Measurements from ENCODE around the gene MVB12B. TPM values are rescaled to one million over a fixed set of nuclear protein-coding genes. Genes with fewer than 3 reads are reported as not detected.

MVB12B gene
- polyA plus RNA-seq, 1 experiment: 4.4 TPM

- H3K9me3 ChIP-seq (ENCODE audit: control insufficient read depth, insufficient read depth, low read length): no peaks in the 10 kb centered on the region
- peaks cover 77% of the 10 kb centered on the region for H3K27me3 ChIP-seq (ENCODE audit: control insufficient read depth, insufficient read depth, low read length)
- no peak overlapping the region for H3K4me3 ChIP-seq (ENCODE audit: low read depth, low read length)
- POLR2A ChIA-PET: no interaction called here
- H3K27ac ChIP-seq (ENCODE audit: low read depth, low read length): no peak overlapping the region
- no peak for TF ChIP-seq CTCF (IDR thresholded peaks at IDR 0.05; ENCODE audit: low read depth, low read length)
- CTCF ChIA-PET: interaction anchor here (1.0 kb wide), 1 partner anchor 27 kb away, joined by 3 read pairs; no protein-coding TSS in a partner anchor
- DNase-seq (ENCODE audit: low read depth, low spot score): no peak
These were observed 200.6 kb downstream of the MVB12B start for GRCh38 chr9:126527109-126527825.

GRCh38 chr9:126528111-126528510 lies 201.5 kb downstream of the MVB12B start:
- no peak for DNase-seq (ENCODE audit: low read depth, low spot score)

GRCh38 chr9:126528915-126529314 lies 202.3 kb downstream of the MVB12B start:
- CTCF ChIA-PET: no interaction called here
- DNase-seq (ENCODE audit: low read depth, low spot score): no peak
- no peak for TF ChIP-seq CTCF (IDR thresholded peaks at IDR 0.05; ENCODE audit: low read depth, low read length)
- POLR2A ChIA-PET: no interaction called here
- H3K4me3 ChIP-seq (ENCODE audit: low read depth, low read length): no peak overlapping the region
- no peaks in the 10 kb centered on the region; the same call in 1 of the 2 replicates for H3K9me3 ChIP-seq (ENCODE audit: control insufficient read depth, insufficient read depth, low read length)
- no peak overlapping the region for H3K27ac ChIP-seq (ENCODE audit: low read depth, low read length)
- peaks cover 80% of the 10 kb centered on the region for H3K27me3 ChIP-seq (ENCODE audit: control insufficient read depth, insufficient read depth, low read length)

More at GRCh38 chr9:126528111-126528510, 201.5 kb downstream of the MVB12B start:
- ChIA-PET POLR2A (no interaction called here), CTCF (no interaction called here)
- Histone ChIP-seq H3K4me3 (ENCODE audit: low read depth, low read length) (no peak overlapping the region), H3K9me3 (ENCODE audit: control insufficient read depth, insufficient read depth, low read length) (no peaks in the 10 kb centered on the region), H3K27ac (ENCODE audit: low read depth, low read length) (no peak overlapping the region), H3K27me3 (ENCODE audit: control insufficient read depth, insufficient read depth, low read length) (peaks cover 76% of the 10 kb centered on the region)
- no peak for TF ChIP-seq CTCF (IDR thresholded peaks at IDR 0.05; ENCODE audit: low read depth, low read length)

GRCh38 chr9:126531035-126531571 lies 204.5 kb downstream of the MVB12B start:
- Histone ChIP-seq H3K27ac (ENCODE audit: low read depth, low read length) (no peak overlapping the region), H3K4me3 (ENCODE audit: low read depth, low read length) (no peak overlapping the region), H3K27me3 (ENCODE audit: control insufficient read depth, insufficient read depth, low read length) (peaks cover 81% of the 10 kb centered on the region), H3K9me3 (ENCODE audit: control insufficient read depth, insufficient read depth, low read length) (no peaks in the 10 kb centered on the region; the same call in 1 of the 2 replicates)
- CTCF ChIA-PET: interaction anchor here (1.6 to 2.0 kb wide), 2 partner anchors 27 to 31 kb away, joined by 4 to 6 read pairs; no protein-coding TSS in a partner anchor
- no peak for DNase-seq (ENCODE audit: low read depth, low spot score)
- TF ChIP-seq CTCF (IDR thresholded peaks at IDR 0.05; ENCODE audit: low read depth, low read length): no peak
- POLR2A ChIA-PET: no interaction called here

- Histone ChIP-seq H3K4me3 (ENCODE audit: low read depth, low read length) (no peak overlapping the region), H3K9me3 (ENCODE audit: control insufficient read depth, insufficient read depth, low read length) (no peaks in the 10 kb centered on the region; the same call in 1 of the 2 replicates), H3K27ac (ENCODE audit: low read depth, low read length) (no peak overlapping the region), H3K27me3 (ENCODE audit: control insufficient read depth, insufficient read depth, low read length) (peaks cover 80% of the 10 kb centered on the region)
- no peak for DNase-seq (ENCODE audit: low read depth, low spot score)
- POLR2A ChIA-PET: no interaction called here
- CTCF ChIA-PET: interaction anchor here (1.6 to 2.0 kb wide), 2 partner anchors 26 to 31 kb away, joined by 4 to 6 read pairs; no protein-coding TSS in a partner anchor
- TF ChIP-seq CTCF (IDR thresholded peaks at IDR 0.05; ENCODE audit: low read depth, low read length): no peak
These were observed 205.0 kb downstream of the MVB12B start for GRCh38 chr9:126531591-126531990.

Measured in AG04450 (cell line).